A673 (cell line): ENCODE results near the gene ATP6V1G3.

ENCODE experiments used
- EZH2 ChIP-seq: fragments of 200-600 bp; sonication (generic); IDR thresholded peaks from 2 replicates; pipeline ENCODE4 v1.6.1; 2017; ENCODE audit warnings: borderline replicate concordance, low read depth, mild to moderate bottlenecking, mixed read lengths, antibody characterized with exemption, low read length; ENCODE audit not compliant: poor library complexity, severe bottlenecking
- TF ChIP-seq, protein P1 (sequence below): fragments of 300-800, 200-600 bp; sonication (generic); conservative IDR thresholded peaks from 2 replicates; pipeline ENCODE4 v1.5.1; 2017; ENCODE audit warnings: low read depth, mild to moderate bottlenecking, antibody characterized with exemption, low read length, moderate library complexity, mixed read lengths

GRCh38 chr1:198588845-198589244, 48.4 kb upstream of the ATP6V1G3 start:
- TF ChIP-seq, protein P1, sequence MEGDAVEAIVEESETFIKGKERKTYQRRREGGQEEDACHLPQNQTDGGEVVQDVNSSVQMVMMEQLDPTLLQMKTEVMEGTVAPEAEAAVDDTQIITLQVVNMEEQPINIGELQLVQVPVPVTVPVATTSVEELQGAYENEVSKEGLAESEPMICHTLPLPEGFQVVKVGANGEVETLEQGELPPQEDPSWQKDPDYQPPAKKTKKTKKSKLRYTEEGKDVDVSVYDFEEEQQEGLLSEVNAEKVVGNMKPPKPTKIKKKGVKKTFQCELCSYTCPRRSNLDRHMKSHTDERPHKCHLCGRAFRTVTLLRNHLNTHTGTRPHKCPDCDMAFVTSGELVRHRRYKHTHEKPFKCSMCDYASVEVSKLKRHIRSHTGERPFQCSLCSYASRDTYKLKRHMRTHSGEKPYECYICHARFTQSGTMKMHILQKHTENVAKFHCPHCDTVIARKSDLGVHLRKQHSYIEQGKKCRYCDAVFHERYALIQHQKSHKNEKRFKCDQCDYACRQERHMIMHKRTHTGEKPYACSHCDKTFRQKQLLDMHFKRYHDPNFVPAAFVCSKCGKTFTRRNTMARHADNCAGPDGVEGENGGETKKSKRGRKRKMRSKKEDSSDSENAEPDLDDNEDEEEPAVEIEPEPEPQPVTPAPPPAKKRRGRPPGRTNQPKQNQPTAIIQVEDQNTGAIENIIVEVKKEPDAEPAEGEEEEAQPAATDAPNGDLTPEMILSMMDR: no peak
- no peak for TF ChIP-seq EZH2
